K562 (cell line): Measurements from ENCODE around the gene ATL1. TPM values are rescaled to one million over a fixed set of nuclear protein-coding genes. Genes with fewer than 3 reads are reported as not detected.

Experiments used
- EHMT2 ChIP-seq: fragments of 450-650 bp; IDR thresholded peaks from 2 replicates; pipeline ENCODE4 v1.6.1; 2018; ENCODE audit warnings: antibody characterized with exemption
- RBBP5 ChIP-seq: fragments of 200-600 bp; sonication (generic); IDR thresholded peaks from 2 replicates; pipeline ENCODE4 v1.6.1; 2012; ENCODE audit warnings: borderline replicate concordance, mild to moderate bottlenecking, low read length, control low read depth, inconsistent platforms; ENCODE audit not compliant: insufficient read depth, poor library complexity, severe bottlenecking
- REST ChIP-seq, 2 experiments: fragments of 450-650 bp; formaldehyde crosslinking in 1 of 2; IDR thresholded peaks; 2 replicates each; pipeline versions ENCODE4 v1.4.0 to v1.6.1; 2014 to 2020; ENCODE audit warnings: mild to moderate bottlenecking in 2 of 2, borderline replicate concordance in 1 of 2, low read depth in 1 of 2
- ZKSCAN3 ChIP-seq: fragments of 250-450 bp; sonication (Bioruptor Pico); IDR thresholded peaks from 2 replicates; pipeline ENCODE4 v1.4.0; 2020
- polyA plus RNA-seq, 8 experiments: library from polyadenylated mRNA; depleted of rRNA in 4 of 8; stranded (reverse) in 5 of 8; unstranded in 3 of 8; fragments of >200 nt; fragmentation: Nextera tagmentation in 2 of 8; fragmentation: Illumina TruSeq in 1 of 8; extraction: Ambion mirVana in 2 of 8; extraction: Trizol in 1 of 8; gene quantifications; 2 replicates each; pipeline versions ENCODE4 v1.2.1 to v1.2.3, GENCODE V29; 2011 to 2014; ENCODE audit warnings: inconsistent platforms in 1 of 8, missing spikeins in 1 of 8
- total RNA-seq, 7 experiments: library from RNA; depleted of rRNA in 6 of 7; stranded (reverse); fragments of >200 nt in 6 of 7; fragmentation: Illumina TruSeq in 2 of 7; extraction: Trizol in 2 of 7; gene quantifications; 2 replicates each; pipeline versions ENCODE4 v1.2.1 to v1.2.3, GENCODE V29; 2011 to 2021; ENCODE audit warnings: low replicate concordance in 1 of 7

Gene ATL1
- total and polyA plus RNA-seq, 9 of the 15 experiments (the other 6 are each of a cell fraction or from before 2014, with no cell fraction given), result 0.04 to 0.16 (median 0.07) TPM; not detected in 4

DNA sequence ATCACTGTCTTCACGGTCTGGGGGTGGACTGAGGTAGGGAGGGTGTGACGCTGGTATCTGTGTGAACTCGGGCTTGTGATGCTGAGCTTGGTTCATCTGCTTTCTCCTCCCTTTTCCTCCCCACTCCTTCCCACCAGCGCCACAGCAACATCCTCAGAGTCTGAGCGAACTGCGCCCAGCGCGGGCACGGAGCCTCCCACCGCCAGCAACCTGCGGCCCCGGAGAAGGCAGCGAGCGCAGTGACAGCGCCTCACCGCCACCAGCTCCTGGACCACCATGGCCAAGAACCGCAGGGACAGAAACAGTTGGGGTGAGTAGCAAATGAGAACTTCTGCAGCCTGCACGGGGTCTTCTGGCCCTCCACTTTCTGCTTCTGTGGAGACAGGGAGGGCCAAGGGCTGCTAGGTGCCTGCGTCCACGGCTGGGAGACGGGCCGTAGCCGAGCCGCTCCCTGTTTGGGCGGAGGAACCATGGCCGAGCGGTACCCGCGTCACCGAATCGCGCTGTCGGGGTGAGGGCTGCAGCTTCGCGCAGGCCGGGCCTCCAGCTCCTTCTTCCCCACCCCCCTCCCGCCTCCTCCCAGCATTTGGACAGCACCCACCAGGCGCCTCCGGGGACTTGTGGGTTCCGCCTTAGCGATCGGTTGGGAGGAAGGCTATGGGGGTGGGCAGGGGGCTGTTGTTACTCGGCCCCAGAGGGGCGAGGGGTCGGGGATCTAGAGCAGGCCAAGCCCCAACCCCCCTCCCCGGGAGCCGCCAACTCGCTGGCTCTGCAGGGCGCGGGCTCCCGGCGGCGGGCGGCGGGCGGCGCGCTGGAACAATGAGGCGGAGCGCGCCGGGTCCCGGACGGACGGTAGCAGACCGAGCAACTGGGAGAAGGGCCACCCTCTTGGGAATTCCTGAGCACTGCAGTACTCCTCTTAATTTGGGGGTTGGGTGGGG, at the start of gene ATL1 (continued):
- TF ChIP-seq REST (IDR thresholded peaks at IDR 0.05; ENCODE audit: borderline replicate concordance) (peak; percentile 91), REST (CRISPR knock-in tag; IDR thresholded peaks at IDR 0.05; ENCODE audit: low read depth) (peak; percentile 89), RBBP5 (no peak), EHMT2 (peak; percentile 70; the same call in 1 of the 2 replicates), ZKSCAN3 (CRISPR knock-in tag) (no peak)
